OCI-LY1 (cell line): ENCODE results near the gene MAN2B2.
"Not testable (repeated sequence)": the region's sequence is repeated elsewhere in the genome, so short reads cannot be mapped to it uniquely, and the experiment has no call there.

ENCODE experiments used
- H2AFZ ChIP-seq: fragments of 200-600 bp; sonication (generic), shearing (Covaris generic); 2 replicates; pipeline ENCODE4 v1.6.0; 2014; ENCODE audit warnings: antibody characterized with exemption, mild to moderate bottlenecking, low read length
- H3F3A ChIP-seq: fragments of 200-600 bp; sonication (generic), shearing (Covaris generic); 2 replicates; pipeline ENCODE4 v1.6.0; 2014; ENCODE audit warnings: mild to moderate bottlenecking, antibody characterized with exemption, low read length, moderate library complexity; ENCODE audit not compliant: insufficient read depth
- H3K27ac ChIP-seq: fragments of 200-600 bp; sonication (generic); 2 replicates; pipeline ENCODE4 v1.5.1; 2014; ENCODE audit warnings: low read length, mixed run types, mild to moderate bottlenecking, low read depth; ENCODE audit not compliant: poor library complexity, severe bottlenecking
- H3K27me3 ChIP-seq: fragments of 200-600 bp; sonication (generic); 2 replicates; pipeline ENCODE4 v1.6.0; 2014; ENCODE audit warnings: antibody characterized with exemption, mild to moderate bottlenecking, low read length, moderate library complexity; ENCODE audit not compliant: insufficient read depth
- H3K36me3 ChIP-seq: fragments of 200-600 bp; sonication (generic); 2 replicates; pipeline ENCODE4 v1.6.1; 2014; ENCODE audit warnings: mild to moderate bottlenecking, antibody characterized with exemption, low read length, moderate library complexity, mixed read lengths; ENCODE audit not compliant: insufficient read depth
- H3K4me1 ChIP-seq: fragments of 200-600 bp; sonication (generic); 2 replicates; pipeline ENCODE4 v1.5.1; 2014; ENCODE audit warnings: mild to moderate bottlenecking, low read length, moderate library complexity; ENCODE audit not compliant: insufficient read depth, severe bottlenecking
- H3K4me2 ChIP-seq: fragments of 200-600 bp; sonication (generic), shearing (Covaris generic); 2 replicates; pipeline ENCODE4 v1.6.1; 2014; ENCODE audit warnings: low read length
- H3K4me3 ChIP-seq: fragments of 200-600 bp; sonication (generic); 2 replicates; pipeline ENCODE4 v1.5.1; 2014; ENCODE audit warnings: low read length, low read depth, mild to moderate bottlenecking, mixed read lengths; ENCODE audit not compliant: poor library complexity, severe bottlenecking
- H3K79me2 ChIP-seq: fragments of 200-600 bp; shearing (Covaris generic); 2 replicates; pipeline ENCODE4 v1.6.1; 2016; ENCODE audit warnings: mixed run types, low read length, mixed read lengths; ENCODE audit not compliant: insufficient read depth
- H3K9ac ChIP-seq: fragments of 200-600 bp; sonication (generic), shearing (Covaris generic); 2 replicates; pipeline ENCODE4 v1.6.1; 2014; ENCODE audit warnings: mild to moderate bottlenecking, low read length, mixed read lengths
- H3K9me2 ChIP-seq: fragments of 200-600 bp; sonication (generic), shearing (Covaris generic); 2 replicates; pipeline ENCODE4 v1.6.1; 2014; ENCODE audit warnings: low read depth, mild to moderate bottlenecking, low read length, mixed read lengths
- H3K9me3 ChIP-seq: fragments of 200-600 bp; shearing (Covaris generic); 2 replicates; pipeline ENCODE4 v1.6.1; 2014; ENCODE audit warnings: low read length, mixed read lengths
- H4K20me1 ChIP-seq: fragments of 200-600 bp; sonication (generic), shearing (Covaris generic); 2 replicates; pipeline ENCODE4 v1.6.0; 2016; ENCODE audit warnings: mild to moderate bottlenecking, low read length; ENCODE audit not compliant: insufficient read depth
- EZH2 ChIP-seq: fragments of 200-600 bp; sonication (generic), shearing (Covaris generic); IDR thresholded peaks from 2 replicates; pipeline ENCODE4 v1.8.0; 2017; ENCODE audit warnings: borderline replicate concordance, mixed run types, mild to moderate bottlenecking, antibody characterized with exemption, low read length, moderate library complexity, mixed read lengths
- TF ChIP-seq, protein P1 (sequence below): fragments of 200-600 bp; sonication (generic), shearing (Covaris generic); IDR thresholded peaks from 2 replicates; pipeline ENCODE4 v1.5.1; 2017; ENCODE audit warnings: mild to moderate bottlenecking, antibody characterized with exemption, low read length, moderate library complexity, mixed read lengths

MAN2B2 gene

DNA sequence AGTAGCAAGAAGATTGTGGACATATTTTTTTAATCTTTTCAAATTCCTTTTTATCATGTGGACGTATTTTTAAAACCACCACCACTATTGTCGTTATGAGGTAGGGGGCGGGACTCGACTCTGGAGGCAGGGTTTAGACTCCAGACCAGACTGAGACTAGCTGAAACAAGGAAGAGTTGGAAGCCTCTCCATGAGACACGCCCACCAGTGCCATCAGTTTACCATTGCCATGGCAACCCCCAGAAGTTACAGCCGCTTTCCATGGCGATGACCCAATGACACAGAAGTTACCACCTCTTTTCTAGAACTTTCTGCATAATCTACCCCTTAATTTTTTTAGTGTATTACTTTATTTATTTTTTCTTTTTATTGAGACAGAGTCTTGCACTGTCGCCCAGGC is 74.2 kb downstream of the MAN2B2 start:
- Histone ChIP-seq H3K79me2 (no peaks in the 10 kb centered on the region), H3K36me3 (no peaks in the 10 kb centered on the region), H2AFZ (no peak overlapping the region), H3F3A (no peaks in the 10 kb centered on the region), H4K20me1 (no peaks in the 10 kb centered on the region), H3K4me1 (no peaks in the 10 kb centered on the region), H3K9me3 (no peaks in the 10 kb centered on the region), H3K4me2 (no peak overlapping the region), H3K9ac (no peak overlapping the region), H3K4me3 (no peak overlapping the region), H3K27ac (no peak overlapping the region), H3K27me3 (no peaks in the 10 kb centered on the region), H3K9me2 (no peaks in the 10 kb centered on the region)
- no peak for TF ChIP-seq EZH2
- TF ChIP-seq, protein P1, sequence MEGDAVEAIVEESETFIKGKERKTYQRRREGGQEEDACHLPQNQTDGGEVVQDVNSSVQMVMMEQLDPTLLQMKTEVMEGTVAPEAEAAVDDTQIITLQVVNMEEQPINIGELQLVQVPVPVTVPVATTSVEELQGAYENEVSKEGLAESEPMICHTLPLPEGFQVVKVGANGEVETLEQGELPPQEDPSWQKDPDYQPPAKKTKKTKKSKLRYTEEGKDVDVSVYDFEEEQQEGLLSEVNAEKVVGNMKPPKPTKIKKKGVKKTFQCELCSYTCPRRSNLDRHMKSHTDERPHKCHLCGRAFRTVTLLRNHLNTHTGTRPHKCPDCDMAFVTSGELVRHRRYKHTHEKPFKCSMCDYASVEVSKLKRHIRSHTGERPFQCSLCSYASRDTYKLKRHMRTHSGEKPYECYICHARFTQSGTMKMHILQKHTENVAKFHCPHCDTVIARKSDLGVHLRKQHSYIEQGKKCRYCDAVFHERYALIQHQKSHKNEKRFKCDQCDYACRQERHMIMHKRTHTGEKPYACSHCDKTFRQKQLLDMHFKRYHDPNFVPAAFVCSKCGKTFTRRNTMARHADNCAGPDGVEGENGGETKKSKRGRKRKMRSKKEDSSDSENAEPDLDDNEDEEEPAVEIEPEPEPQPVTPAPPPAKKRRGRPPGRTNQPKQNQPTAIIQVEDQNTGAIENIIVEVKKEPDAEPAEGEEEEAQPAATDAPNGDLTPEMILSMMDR: no peak

DNA sequence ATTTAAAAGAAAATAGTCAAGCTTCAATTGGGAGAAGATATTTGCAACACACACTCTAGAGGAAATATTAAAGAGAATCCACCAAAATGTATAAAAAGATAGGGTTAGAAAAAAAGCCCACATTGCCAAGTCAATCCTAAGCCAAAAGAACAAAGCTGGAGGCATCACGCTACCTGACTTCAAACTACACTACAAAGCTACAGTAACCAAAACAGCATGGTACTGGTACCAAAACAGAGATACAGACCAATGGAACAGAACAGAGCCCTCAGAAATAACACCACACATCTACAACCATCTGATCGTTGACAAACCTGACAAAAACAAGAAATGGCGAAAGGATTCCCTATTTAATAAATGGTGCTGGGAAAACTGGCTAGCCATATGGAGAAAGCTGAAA is 79.2 kb downstream of the MAN2B2 start:
- H3K4me2 ChIP-seq, H3F3A ChIP-seq, H3K79me2 ChIP-seq, H3K36me3 ChIP-seq, H3K9me2 ChIP-seq, H2AFZ ChIP-seq, H3K27me3 ChIP-seq, H3K4me1 ChIP-seq, H3K9ac ChIP-seq, H3K27ac ChIP-seq, H3K4me3 ChIP-seq, H4K20me1 ChIP-seq, H3K9me3 ChIP-seq: not testable (repeated sequence)

- not testable (repeated sequence) for H3K9me3 ChIP-seq, H3K4me2 ChIP-seq, H3K9me2 ChIP-seq, H3K27me3 ChIP-seq, H3K9ac ChIP-seq, H3K4me1 ChIP-seq, H3K79me2 ChIP-seq, H2AFZ ChIP-seq, H3F3A ChIP-seq, H3K4me3 ChIP-seq, H3K36me3 ChIP-seq, H4K20me1 ChIP-seq, H3K27ac ChIP-seq
Observed at GRCh38 chr4:6655291-6655690, 80.3 kb downstream of the MAN2B2 start.

GRCh38 chr4:6655924-6656323 is 80.9 kb downstream of the MAN2B2 start:
- Histone ChIP-seq H3K79me2 (no peaks in the 10 kb centered on the region), H3K27me3 (no peaks in the 10 kb centered on the region), H3K4me3 (no peak overlapping the region), H2AFZ (no peak overlapping the region), H4K20me1 (no peaks in the 10 kb centered on the region), H3K9ac (no peak overlapping the region), H3K27ac (no peak overlapping the region), H3K36me3 (no peaks in the 10 kb centered on the region), H3K4me2 (no peak overlapping the region), H3K9me2 (no peaks in the 10 kb centered on the region), H3K9me3 (no peaks in the 10 kb centered on the region), H3F3A (no peaks in the 10 kb centered on the region), H3K4me1 (no peaks in the 10 kb centered on the region)
- TF ChIP-seq, protein P1: no peak
- no peak for TF ChIP-seq EZH2
